Large intestine (tissue), 3 donors: ENCODE results near the gene SMYD3. TPM values are rescaled to one million over a fixed set of nuclear protein-coding genes. Genes with fewer than 3 reads are reported as not detected.

Source experiments
- DNase-seq, 2 donors: peaks; one replicate each; pipeline versions ENCODE4 v3.0.0 to v3.0.0-alpha.2; 2013
- H3K27ac ChIP-seq: one replicate; pipeline ENCODE4 v1.5.1; 2013; ENCODE audit warnings: low read length
- H3K27me3 ChIP-seq: 2 replicates; pipeline ENCODE4 v1.6.1; 2013; ENCODE audit warnings: low read length; ENCODE audit not compliant: control insufficient read depth, insufficient read depth
- H3K36me3 ChIP-seq: 2 replicates; pipeline ENCODE4 v1.6.1; 2013; ENCODE audit warnings: low read length; ENCODE audit not compliant: control insufficient read depth, insufficient read depth
- H3K4me1 ChIP-seq: one replicate; pipeline ENCODE4 v1.6.1; 2013; ENCODE audit warnings: low read length; ENCODE audit not compliant: control insufficient read depth, insufficient read depth
- H3K4me3 ChIP-seq: one replicate; pipeline ENCODE4 v1.5.1; 2013; ENCODE audit warnings: low read length
- H3K9me3 ChIP-seq: one replicate; pipeline ENCODE4 v1.6.1; 2013; ENCODE audit warnings: mild to moderate bottlenecking, low read depth, low read length, moderate library complexity; ENCODE audit not compliant: control insufficient read depth
- WGBS: methylation state at CpG from one replicate; pipeline ENCODE4 v1.1.5; 2013; ENCODE audit warnings: low lambda C conversion rate; ENCODE audit not compliant: insufficient coverage; 5-methylcytosine and 5-hydroxymethylcytosine counted together
- polyA plus RNA-seq: library from polyadenylated mRNA; unstranded; fragments of 120-200 nt; gene quantifications from one replicate; pipeline ENCODE4 v1.2.1, GENCODE V29; 2013

Gene SMYD3
- polyA plus RNA-seq, 1 donor: 12.0 TPM

GRCh38 chr1:245937316-245938045 is 569.6 kb downstream of the SMYD3 start:
- Histone ChIP-seq H3K4me3 (no peak overlapping the region), H3K27ac (no peak overlapping the region), H3K27me3 (no peaks in the 10 kb centered on the region), H3K36me3 (no peaks in the 10 kb centered on the region), H3K4me1 (no peaks in the 10 kb centered on the region), H3K9me3 (no peaks in the 10 kb centered on the region)
- 100% methylated on average over 4 of the region's 8 CpGs for WGBS
- no peak for DNase-seq

DNA sequence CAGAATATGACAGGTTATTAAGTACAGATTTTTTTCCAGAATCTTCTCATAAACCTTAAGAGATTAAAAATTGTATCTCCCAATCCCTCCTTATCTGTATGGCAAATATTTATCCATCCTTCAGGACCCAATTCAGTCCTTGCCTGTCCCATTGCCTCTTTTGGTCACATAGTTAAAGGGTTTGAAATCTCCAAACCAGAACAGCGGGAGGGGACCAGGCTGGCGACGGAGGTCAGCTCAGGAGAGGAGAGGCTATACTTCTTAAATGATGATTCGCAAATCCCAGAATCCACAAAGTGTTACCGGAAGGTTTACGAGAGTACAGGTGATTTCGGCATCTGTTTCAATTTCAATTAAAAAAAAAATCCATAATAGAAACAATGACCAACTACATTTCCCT is 572.7 kb downstream of the SMYD3 start:
- no peak overlapping the region for H3K4me3 ChIP-seq
- no peaks in the 10 kb centered on the region for H3K4me1 ChIP-seq
- 90% methylated on average over 3 of the region's 7 CpGs for WGBS
- no peaks in the 10 kb centered on the region for H3K36me3 ChIP-seq
- no peak for DNase-seq
- H3K27ac ChIP-seq: no peak overlapping the region
- no peaks in the 10 kb centered on the region for H3K27me3 ChIP-seq
- no peaks in the 10 kb centered on the region for H3K9me3 ChIP-seq

DNA sequence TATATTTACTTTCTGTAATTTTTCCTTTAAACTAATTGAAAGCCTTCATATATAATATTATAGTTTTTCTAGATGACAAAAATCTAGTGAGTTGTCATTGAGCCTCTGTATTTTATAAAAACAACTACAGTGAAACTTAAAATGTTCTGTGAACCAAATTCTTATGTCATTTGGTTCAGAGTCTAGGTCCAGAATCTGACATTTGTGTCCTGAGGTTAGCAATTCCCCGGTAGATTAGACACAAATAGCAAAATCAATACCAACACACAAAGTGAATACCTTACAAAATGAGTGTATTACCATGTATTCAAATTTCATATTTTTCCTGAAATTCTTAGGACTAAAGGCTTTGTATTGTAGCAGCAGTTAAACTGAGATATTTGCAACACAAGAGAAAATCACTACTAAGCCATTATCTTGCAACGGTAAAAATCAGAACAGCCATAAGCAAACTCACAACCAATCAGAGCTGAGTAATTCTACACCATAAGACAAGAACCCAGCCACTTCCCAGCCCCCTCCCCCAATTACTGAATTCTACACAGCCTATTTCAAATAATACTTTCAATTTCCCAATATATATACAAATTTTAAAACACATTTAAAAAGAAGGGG is 573.5 kb downstream of the SMYD3 start:
- H3K4me1 ChIP-seq: no peaks in the 10 kb centered on the region
- H3K4me3 ChIP-seq: no peak overlapping the region
- no peaks in the 10 kb centered on the region for H3K9me3 ChIP-seq
- no peaks in the 10 kb centered on the region for H3K36me3 ChIP-seq
- 71% methylated on average over 1 of the region's 2 CpGs for WGBS
- H3K27ac ChIP-seq: no peak overlapping the region
- no peaks in the 10 kb centered on the region for H3K27me3 ChIP-seq
- DNase-seq: no peak

DNA sequence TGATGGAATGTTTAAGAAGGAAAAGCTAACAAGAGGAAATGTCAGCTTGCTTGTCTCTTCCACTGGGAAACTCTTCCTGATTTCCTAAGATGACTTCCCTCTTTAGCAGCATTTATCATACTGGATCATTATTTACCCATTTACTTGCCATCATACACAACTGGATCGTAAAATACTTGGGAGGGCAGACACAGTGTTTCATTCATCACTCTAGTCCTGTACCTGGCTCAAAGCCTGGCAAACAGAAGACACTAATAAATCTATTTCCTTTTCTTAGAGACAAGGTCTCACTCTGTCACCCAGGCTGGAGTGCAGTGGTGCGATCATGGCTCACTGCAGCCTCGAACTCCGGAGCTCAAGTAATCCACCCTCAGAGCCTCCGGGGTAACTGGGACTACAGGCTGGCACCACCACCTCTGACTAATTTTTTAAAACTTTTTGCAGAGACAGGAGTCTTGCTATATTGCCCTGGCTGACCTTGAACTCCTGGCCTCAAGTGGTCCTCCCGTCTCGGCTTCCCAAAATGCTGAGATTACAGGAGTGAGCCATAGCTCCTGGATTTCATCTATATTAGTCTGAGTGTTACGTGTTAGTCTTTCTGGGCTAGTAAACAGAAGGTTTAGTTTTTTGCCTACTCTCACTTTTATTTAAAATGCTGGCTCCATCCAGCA is 574.6 kb downstream of the SMYD3 start:
- Histone ChIP-seq H3K36me3 (no peaks in the 10 kb centered on the region), H3K4me3 (no peak overlapping the region), H3K9me3 (no peaks in the 10 kb centered on the region), H3K27ac (no peak overlapping the region), H3K4me1 (no peaks in the 10 kb centered on the region), H3K27me3 (no peaks in the 10 kb centered on the region)
- WGBS: no CpG with 5 or more reads among the region's 8 CpGs
- DNase-seq: no peak

- Histone ChIP-seq H3K9me3 (no peaks in the 10 kb centered on the region), H3K36me3 (no peaks in the 10 kb centered on the region), H3K27ac (no peak overlapping the region), H3K4me1 (no peaks in the 10 kb centered on the region), H3K4me3 (no peak overlapping the region), H3K27me3 (no peaks in the 10 kb centered on the region)
- 57% methylated on average over 1 of the region's 3 CpGs for WGBS
- no peak for DNase-seq
These were observed 575.6 kb downstream of the SMYD3 start for GRCh38 chr1:245931450-245931849.

GRCh38 chr1:245929224-245929623 is 577.9 kb downstream of the SMYD3 start:
- H3K4me1 ChIP-seq: no peaks in the 10 kb centered on the region
- H3K27ac ChIP-seq: no peak overlapping the region
- no CpG with 5 or more reads among the region's 7 CpGs for WGBS
- no peaks in the 10 kb centered on the region for H3K36me3 ChIP-seq
- H3K9me3 ChIP-seq: no peaks in the 10 kb centered on the region
- no peak for DNase-seq
- no peaks in the 10 kb centered on the region for H3K27me3 ChIP-seq
- H3K4me3 ChIP-seq: no peak overlapping the region

DNA sequence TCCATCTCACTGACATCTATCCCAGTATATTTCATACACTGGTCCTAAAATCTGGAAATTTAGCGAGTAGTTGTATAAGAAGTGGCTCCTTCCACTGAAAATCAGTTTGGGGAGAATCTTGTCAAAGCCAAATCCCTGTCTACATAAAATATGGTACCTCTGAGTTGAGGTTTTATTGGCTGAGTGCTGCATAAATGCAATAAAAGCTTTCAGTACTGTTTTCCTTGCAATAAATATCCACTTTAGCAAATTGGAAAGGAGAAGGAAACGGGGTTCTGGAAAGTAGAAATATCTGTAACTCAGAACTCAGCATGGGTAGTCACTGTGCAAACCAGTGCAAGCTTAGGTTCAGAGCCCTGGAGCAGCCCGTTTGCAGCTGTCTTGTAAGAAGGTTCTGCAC is 580.2 kb downstream of the SMYD3 start:
- no peak for DNase-seq
- Histone ChIP-seq H3K4me1 (no peaks in the 10 kb centered on the region), H3K9me3 (no peaks in the 10 kb centered on the region), H3K4me3 (no peak overlapping the region), H3K27me3 (no peaks in the 10 kb centered on the region), H3K36me3 (no peaks in the 10 kb centered on the region), H3K27ac (no peak overlapping the region)
- 80% methylated on average over 1 of the region's 3 CpGs for WGBS

DNA sequence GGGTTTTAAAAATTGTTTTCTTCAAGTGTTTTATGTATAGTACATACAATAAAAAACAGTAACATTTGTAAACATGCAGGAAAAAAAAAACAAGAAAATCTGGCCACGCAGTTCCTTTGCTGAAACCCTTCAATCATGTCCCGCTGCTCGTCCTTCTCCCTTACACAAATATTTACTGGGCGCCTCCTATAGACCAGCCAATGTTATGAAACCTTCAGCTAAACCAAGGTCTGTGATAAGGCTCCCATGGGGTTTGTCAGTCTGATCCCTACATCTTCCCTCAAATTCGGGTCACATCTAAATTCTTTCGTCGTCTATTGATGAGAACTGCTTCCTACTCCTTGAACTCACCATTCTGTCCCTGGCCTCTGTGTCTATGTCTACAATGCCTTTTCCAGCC is 583.9 kb downstream of the SMYD3 start:
- DNase-seq: no peak
- no peak overlapping the region for H3K4me3 ChIP-seq
- H3K36me3 ChIP-seq: no peaks in the 10 kb centered on the region
- H3K27me3 ChIP-seq: no peaks in the 10 kb centered on the region
- WGBS: 80% methylated on average over 1 of the region's 7 CpGs
- H3K9me3 ChIP-seq: no peaks in the 10 kb centered on the region
- H3K4me1 ChIP-seq: no peaks in the 10 kb centered on the region
- no peak overlapping the region for H3K27ac ChIP-seq

- Histone ChIP-seq H3K27ac (no peak overlapping the region), H3K36me3 (no peaks in the 10 kb centered on the region), H3K4me1 (no peaks in the 10 kb centered on the region), H3K4me3 (no peak overlapping the region), H3K27me3 (no peaks in the 10 kb centered on the region), H3K9me3 (no peaks in the 10 kb centered on the region)
- WGBS: no CpG with 5 or more reads among the region's 2 CpGs
- no peak for DNase-seq
These were observed 585.7 kb downstream of the SMYD3 start for GRCh38 chr1:245921417-245921816.

- no peaks in the 10 kb centered on the region for H3K36me3 ChIP-seq
- DNase-seq: no peak
- 97% methylated on average over 3 of the region's 6 CpGs for WGBS
These were observed 589.7 kb downstream of the SMYD3 start for GRCh38 chr1:245917403-245917802.

More at GRCh38 chr1:245917403-245917802, 589.7 kb downstream of the SMYD3 start:
- no peaks in the 10 kb centered on the region for H3K27me3 ChIP-seq
- H3K4me1 ChIP-seq: no peaks in the 10 kb centered on the region
- H3K9me3 ChIP-seq: no peaks in the 10 kb centered on the region
- no peak overlapping the region for H3K27ac ChIP-seq
- H3K4me3 ChIP-seq: no peak overlapping the region
